ENCODE data around the gene TBC1D5.

Gene TBC1D5

GRCh38 chr3:17590465-17590864 is 152.0 kb downstream of the TBC1D5 start:
- H2AFZ ChIP-seq (ENCODE audit: low read length) = no peak overlapping the region
- H4K20me1 ChIP-seq (ENCODE audit: insufficient read depth, low read length, poor library complexity, severe bottlenecking) = no peaks in the 10 kb centered on the region
- no peaks in the 10 kb centered on the region for H3F3A ChIP-seq (ENCODE audit: low read depth)
- H3K9me2 ChIP-seq (replicated peaks; ENCODE audit: low read depth, low read length) = no peaks in the 10 kb centered on the region
- H3K4me2 ChIP-seq (ENCODE audit: low read depth, low read length, poor library complexity, severe bottlenecking) = no peak overlapping the region
- 0 out of 2 replicates have a peak, but pooled peaks cover 3% of the 10 kb centered on the region for H3K9me3 ChIP-seq (ENCODE audit: insufficient read depth, low read depth, low read length)
- H3K27me3 ChIP-seq (ENCODE audit: insufficient read depth, low read length, poor library complexity, severe bottlenecking) = no peaks in the 10 kb centered on the region
- H3K9ac ChIP-seq (ENCODE audit: low read depth, low read length, poor library complexity, severe bottlenecking) = no peak overlapping the region
- no peak overlapping the region for H3K4me3 ChIP-seq (ENCODE audit: low read length, poor library complexity, severe bottlenecking)
- peaks cover 5% of the 10 kb centered on the region for H3K4me1 ChIP-seq (ENCODE audit: insufficient read depth, low read length, poor library complexity, severe bottlenecking)
- H3K36me3 ChIP-seq (ENCODE audit: insufficient read depth, low read length) = peaks cover 5% of the 10 kb centered on the region; the same call in 1 of the 2 replicates
- H3K79me2 ChIP-seq (ENCODE audit: insufficient read depth, low read length) = peaks cover 21% of the 10 kb centered on the region; the same call in 1 of the 2 replicates
- TF ChIP-seq EZH2phosphoT487 (IDR thresholded peaks at IDR 0.05; ENCODE audit: borderline replicate concordance) = no peak
- no peak for TF ChIP-seq CTCF (conservative IDR thresholded peaks at IDR 0.05; ENCODE audit: low read length)

GRCh38 chr3:17589888-17590287 is 152.5 kb downstream of the TBC1D5 start:
- H3K36me3 ChIP-seq (ENCODE audit: insufficient read depth, low read length) = peaks cover 5% of the 10 kb centered on the region; the same call in 1 of the 2 replicates
- TF ChIP-seq CTCF (conservative IDR thresholded peaks at IDR 0.05; ENCODE audit: low read length) (no peak), EZH2phosphoT487 (IDR thresholded peaks at IDR 0.05; ENCODE audit: borderline replicate concordance) (no peak)
- 0 out of 2 replicates have a peak, but pooled peaks cover 3% of the 10 kb centered on the region for H3K9me3 ChIP-seq (ENCODE audit: insufficient read depth, low read depth, low read length)
- H2AFZ ChIP-seq (ENCODE audit: low read length) = no peak overlapping the region
- H3K4me1 ChIP-seq (ENCODE audit: insufficient read depth, low read length, poor library complexity, severe bottlenecking) = peaks cover 5% of the 10 kb centered on the region
- H3F3A ChIP-seq (ENCODE audit: low read depth) = no peaks in the 10 kb centered on the region
- H3K79me2 ChIP-seq (ENCODE audit: insufficient read depth, low read length) = peaks cover 20% of the 10 kb centered on the region; the same call in 1 of the 2 replicates
- H3K4me3 ChIP-seq (ENCODE audit: low read length, poor library complexity, severe bottlenecking) = no peak overlapping the region
- H3K9ac ChIP-seq (ENCODE audit: low read depth, low read length, poor library complexity, severe bottlenecking) = no peak overlapping the region
- no peaks in the 10 kb centered on the region for H3K27me3 ChIP-seq (ENCODE audit: insufficient read depth, low read length, poor library complexity, severe bottlenecking)
- H3K9me2 ChIP-seq (replicated peaks; ENCODE audit: low read depth, low read length) = no peaks in the 10 kb centered on the region
- H3K4me2 ChIP-seq (ENCODE audit: low read depth, low read length, poor library complexity, severe bottlenecking) = no peak overlapping the region
- no peaks in the 10 kb centered on the region for H4K20me1 ChIP-seq (ENCODE audit: insufficient read depth, low read length, poor library complexity, severe bottlenecking)

GRCh38 chr3:17588422-17588821 is 154.0 kb downstream of the TBC1D5 start:
- peaks cover 5% of the 10 kb centered on the region for H3K4me1 ChIP-seq (ENCODE audit: insufficient read depth, low read length, poor library complexity, severe bottlenecking)
- peaks cover 5% of the 10 kb centered on the region; the same call in 1 of the 2 replicates for H3K36me3 ChIP-seq (ENCODE audit: insufficient read depth, low read length)
- H3K4me3 ChIP-seq (ENCODE audit: low read length, poor library complexity, severe bottlenecking) = no peak overlapping the region
- H3K9me2 ChIP-seq (replicated peaks; ENCODE audit: low read depth, low read length) = no peaks in the 10 kb centered on the region
- H3K9ac ChIP-seq (ENCODE audit: low read depth, low read length, poor library complexity, severe bottlenecking) = no peak overlapping the region
- 0 out of 2 replicates have a peak, but pooled peaks cover 3% of the 10 kb centered on the region for H3K9me3 ChIP-seq (ENCODE audit: insufficient read depth, low read depth, low read length)
- TF ChIP-seq EZH2phosphoT487 (IDR thresholded peaks at IDR 0.05; ENCODE audit: borderline replicate concordance) (no peak), CTCF (conservative IDR thresholded peaks at IDR 0.05; ENCODE audit: low read length) (no peak)
- no peaks in the 10 kb centered on the region for H3K27me3 ChIP-seq (ENCODE audit: insufficient read depth, low read length, poor library complexity, severe bottlenecking)
- no peaks in the 10 kb centered on the region for H4K20me1 ChIP-seq (ENCODE audit: insufficient read depth, low read length, poor library complexity, severe bottlenecking)
- no peaks in the 10 kb centered on the region for H3F3A ChIP-seq (ENCODE audit: low read depth)
- H2AFZ ChIP-seq (ENCODE audit: low read length) = no peak overlapping the region
- peaks cover 10% of the 10 kb centered on the region; the same call in 1 of the 2 replicates for H3K79me2 ChIP-seq (ENCODE audit: insufficient read depth, low read length)
- no peak overlapping the region for H3K4me2 ChIP-seq (ENCODE audit: low read depth, low read length, poor library complexity, severe bottlenecking)

All from Loucy (cell line).